NB4 (cell line): ENCODE results near the gene PRRG4.
"Not testable (repeated sequence)": the region's sequence is repeated elsewhere in the genome, so short reads cannot be mapped to it uniquely, and the experiment has no call there.

Source experiments
- DNase-seq: peaks from one replicate; pipeline ENCODE4 v3.0.0; 2010; ENCODE audit warnings: low read depth
- H3K4me3 ChIP-seq: one replicate; pipeline ENCODE4 v1.5.1; 2011; ENCODE audit warnings: mild to moderate bottlenecking, low read depth, low read length, moderate library complexity
- CTCF ChIP-seq: IDR thresholded peaks from one replicate; pipeline ENCODE4 v1.5.1; 2012; ENCODE audit warnings: low read depth, low read length
- MAX ChIP-seq: IDR thresholded peaks from 2 replicates; pipeline ENCODE4 v1.6.1; 2011; ENCODE audit warnings: low read depth, low read length
- MYC ChIP-seq: IDR thresholded peaks from 2 replicates; pipeline ENCODE4 v1.6.1; 2011; ENCODE audit warnings: low read depth, low read length
- POLR2A ChIP-seq: IDR thresholded peaks from 2 replicates; pipeline ENCODE4 v1.6.1; 2011; ENCODE audit warnings: mild to moderate bottlenecking; ENCODE audit not compliant: insufficient read length; ENCODE audit errors: extremely low read depth

The PRRG4 gene

GRCh38 chr11:32881286-32881685 lies 51.6 kb downstream of the PRRG4 start:
- DNase-seq: no peak
- H3K4me3 ChIP-seq: no peak overlapping the region
- TF ChIP-seq MYC (no peak), MAX (no peak), CTCF (no peak), POLR2A (no peak)

- no peak overlapping the region for H3K4me3 ChIP-seq
- TF ChIP-seq MYC (no peak), MAX (no peak), POLR2A (no peak), CTCF (no peak)
- no peak for DNase-seq
Observed at GRCh38 chr11:32883421-32883820, 53.7 kb downstream of the PRRG4 start.

GRCh38 chr11:32884023-32884422 lies 54.3 kb downstream of the PRRG4 start:
- TF ChIP-seq CTCF (no peak), MYC (no peak), POLR2A (no peak), MAX (no peak)
- DNase-seq: no peak

GRCh38 chr11:32884770-32885384 lies 55.1 kb downstream of the PRRG4 start:
- H3K4me3 ChIP-seq: no peak overlapping the region
- TF ChIP-seq POLR2A: no peak
- TF ChIP-seq MAX: no peak
- TF ChIP-seq CTCF: peak; percentile 53
- DNase-seq: peak; percentile 47

More at GRCh38 chr11:32884023-32884422, 54.3 kb downstream of the PRRG4 start:
- H3K4me3 ChIP-seq: no peak overlapping the region

GRCh38 chr11:32885556-32885955 lies 55.8 kb downstream of the PRRG4 start:
- no peak for TF ChIP-seq MAX
- TF ChIP-seq MYC: no peak
- TF ChIP-seq POLR2A: no peak
- no peak overlapping the region for H3K4me3 ChIP-seq
- no peak for DNase-seq

- TF ChIP-seq MYC: no peak
- TF ChIP-seq MAX: no peak
- TF ChIP-seq POLR2A: no peak
- TF ChIP-seq CTCF: no peak
- H3K4me3 ChIP-seq: no peak overlapping the region
- no peak for DNase-seq
Observed at GRCh38 chr11:32886180-32886579, 56.5 kb downstream of the PRRG4 start.

GRCh38 chr11:32887707-32888383 lies 58.1 kb downstream of the PRRG4 start:
- DNase-seq, H3K4me3 ChIP-seq: not testable (repeated sequence)

- not testable (repeated sequence) for H3K4me3 ChIP-seq
Observed at GRCh38 chr11:32888384-32888710, 58.6 kb downstream of the PRRG4 start.

More at GRCh38 chr11:32888384-32888710, 58.6 kb downstream of the PRRG4 start:
- DNase-seq: not testable (repeated sequence)
